Left lung (tissue), 10 donors: ENCODE data around the gene CRCP. TPM values are rescaled to one million over a fixed set of nuclear protein-coding genes. Genes with fewer than 3 reads are reported as not detected.

Source experiments
- ATAC-seq: fragments of 200-7000 bp; cut with Tn5 transposase; one replicate; pipeline ENCODE4 v1.9.1; 2020; ENCODE audit warnings: moderate library complexity
- DNase-seq, 4 donors: peaks; one replicate each; pipeline ENCODE4 v3.0.0-alpha.2; 2013 to 2020
- H3K27ac ChIP-seq, 2 donors: fragments of 200-600 bp; sonication (generic) in 1 of 2; one replicate each; pipeline versions ENCODE4 v1.5.0 to v1.8.0; 2020 to 2021
- H3K27me3 ChIP-seq, 2 donors: fragments of 200-600 bp; sonication (generic) in 1 of 2; one replicate each; pipeline versions ENCODE4 v1.5.0 to v1.8.0; 2020 to 2021
- H3K36me3 ChIP-seq, 2 donors: fragments of 200-600 bp; sonication (generic) in 1 of 2; one replicate each; pipeline versions ENCODE4 v1.5.0 to v1.8.0; 2020 to 2021
- H3K4me1 ChIP-seq, 2 donors: fragments of 200-600 bp; one replicate each; pipeline ENCODE4 v1.8.0; 2021
- H3K4me3 ChIP-seq, 2 donors: fragments of 200-600 bp; sonication (generic) in 1 of 2; one replicate each; pipeline versions ENCODE4 v1.5.0 to v1.8.0; 2020 to 2021; ENCODE audit warnings: mild to moderate bottlenecking in 1 of 2
- H3K9me3 ChIP-seq, 2 donors: fragments of 200-600 bp; sonication (generic) in 1 of 2; one replicate each; pipeline versions ENCODE4 v1.5.0 to v1.8.0; 2020 to 2021
- intact Hi-C, 2 donors: fragments of 100-400 bp; cut with DNase I; formaldehyde crosslinking; loops; one replicate each; pipeline versions ENCODE4 v1.11.2 to v1.14.2; 2022
- polyA plus RNA-seq, 6 donors: library from polyadenylated mRNA; unstranded; fragments of 120-200 nt; gene quantifications; one replicate each; pipeline ENCODE4 v1.2.1, GENCODE V29; 2013; ENCODE audit not compliant: insufficient read length in 6 of 6
- total RNA-seq, 2 donors: library from RNA; stranded (reverse); fragmentation: NEBNext Ultra II Directional; extraction: Animal tissue kit (Norgen Biotek cat#: 25700); gene quantifications; one replicate each; pipeline ENCODE4 v1.2.1, GENCODE V29; 2021
- TF ChIP-seq, protein P1 (sequence below), 2 donors: fragments of 200-600 bp; sonication (generic) in 1 of 2; IDR thresholded peaks; one replicate each; pipeline versions ENCODE4 v1.5.0 to v1.8.0; 2021; ENCODE audit warnings: antibody characterized with exemption in 2 of 2
- donor health status: DM: no; HTN: yes; CAD: no.
- donor health status: DM: no; HTN: no; CAD: no.

CRCP gene
- total and polyA plus RNA-seq, 8 donors: 27.1 to 36.0 (median 33.9) TPM

DNA sequence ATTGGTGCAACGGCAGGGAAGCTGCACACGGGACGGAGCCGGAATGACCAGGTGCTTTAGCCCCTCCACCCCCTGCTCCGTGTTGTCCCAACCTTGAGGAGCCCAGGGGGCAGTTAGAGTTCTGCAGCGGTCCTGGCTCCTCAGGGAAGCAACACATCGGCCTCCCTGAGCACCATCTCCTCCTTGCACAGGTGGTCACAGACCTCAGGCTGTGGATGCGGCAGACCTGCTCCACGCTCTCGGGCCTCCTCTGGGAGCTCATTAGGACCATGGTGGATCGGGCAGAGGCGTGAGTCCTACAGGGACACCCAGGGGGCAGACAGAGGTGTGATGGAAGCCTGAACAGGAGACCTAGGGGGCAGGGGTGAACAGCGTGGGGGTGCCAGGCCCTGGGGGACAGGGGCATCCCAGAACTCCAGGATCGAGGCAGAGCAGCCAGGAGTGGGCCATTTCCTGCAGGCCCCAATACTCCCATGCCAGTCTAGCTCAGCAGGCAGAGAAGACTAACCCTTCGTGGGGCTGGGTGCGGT, 31.7 kb upstream of the CRCP start:
- peaks cover 3 to 4% of the 10 kb centered on the region in 2 donors for H3K4me1 ChIP-seq
- H3K36me3 ChIP-seq: peaks cover 0 to 82% of the 10 kb centered on the region in 2 donors
- no peak overlapping the region for H3K27ac ChIP-seq
- intact Hi-C loops: no loop called here
- H3K4me3 ChIP-seq: no peak overlapping the region
- no peak for DNase-seq
- ATAC-seq: no peak
- H3K9me3 ChIP-seq: no peaks in the 10 kb centered on the region
- H3K27me3 ChIP-seq: no peaks in the 10 kb centered on the region
- TF ChIP-seq, protein P1, sequence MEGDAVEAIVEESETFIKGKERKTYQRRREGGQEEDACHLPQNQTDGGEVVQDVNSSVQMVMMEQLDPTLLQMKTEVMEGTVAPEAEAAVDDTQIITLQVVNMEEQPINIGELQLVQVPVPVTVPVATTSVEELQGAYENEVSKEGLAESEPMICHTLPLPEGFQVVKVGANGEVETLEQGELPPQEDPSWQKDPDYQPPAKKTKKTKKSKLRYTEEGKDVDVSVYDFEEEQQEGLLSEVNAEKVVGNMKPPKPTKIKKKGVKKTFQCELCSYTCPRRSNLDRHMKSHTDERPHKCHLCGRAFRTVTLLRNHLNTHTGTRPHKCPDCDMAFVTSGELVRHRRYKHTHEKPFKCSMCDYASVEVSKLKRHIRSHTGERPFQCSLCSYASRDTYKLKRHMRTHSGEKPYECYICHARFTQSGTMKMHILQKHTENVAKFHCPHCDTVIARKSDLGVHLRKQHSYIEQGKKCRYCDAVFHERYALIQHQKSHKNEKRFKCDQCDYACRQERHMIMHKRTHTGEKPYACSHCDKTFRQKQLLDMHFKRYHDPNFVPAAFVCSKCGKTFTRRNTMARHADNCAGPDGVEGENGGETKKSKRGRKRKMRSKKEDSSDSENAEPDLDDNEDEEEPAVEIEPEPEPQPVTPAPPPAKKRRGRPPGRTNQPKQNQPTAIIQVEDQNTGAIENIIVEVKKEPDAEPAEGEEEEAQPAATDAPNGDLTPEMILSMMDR (IDR thresholded peaks at IDR 0.05): no peak

DNA sequence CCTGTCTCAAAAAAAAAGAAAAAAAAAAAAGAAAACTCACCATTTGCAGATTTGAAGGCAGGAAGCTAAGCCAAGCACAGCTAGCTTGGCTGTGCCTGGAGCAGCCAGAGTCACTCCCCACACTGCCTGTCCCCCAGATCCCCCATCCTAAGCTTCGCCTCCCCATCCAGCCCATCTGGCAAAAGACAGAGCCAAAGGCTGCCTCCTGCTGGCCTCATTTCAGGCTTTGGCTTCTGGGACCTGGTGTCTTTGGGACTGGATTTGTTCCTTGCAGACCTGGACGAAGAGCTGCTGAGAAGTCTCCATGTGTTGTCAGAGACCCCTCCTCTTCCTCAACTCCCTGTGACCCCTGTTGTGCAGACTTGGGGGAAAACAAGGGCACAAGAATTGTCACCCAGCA, 31.0 kb upstream of the CRCP start:
- intact Hi-C loops: no loop called here

DNA sequence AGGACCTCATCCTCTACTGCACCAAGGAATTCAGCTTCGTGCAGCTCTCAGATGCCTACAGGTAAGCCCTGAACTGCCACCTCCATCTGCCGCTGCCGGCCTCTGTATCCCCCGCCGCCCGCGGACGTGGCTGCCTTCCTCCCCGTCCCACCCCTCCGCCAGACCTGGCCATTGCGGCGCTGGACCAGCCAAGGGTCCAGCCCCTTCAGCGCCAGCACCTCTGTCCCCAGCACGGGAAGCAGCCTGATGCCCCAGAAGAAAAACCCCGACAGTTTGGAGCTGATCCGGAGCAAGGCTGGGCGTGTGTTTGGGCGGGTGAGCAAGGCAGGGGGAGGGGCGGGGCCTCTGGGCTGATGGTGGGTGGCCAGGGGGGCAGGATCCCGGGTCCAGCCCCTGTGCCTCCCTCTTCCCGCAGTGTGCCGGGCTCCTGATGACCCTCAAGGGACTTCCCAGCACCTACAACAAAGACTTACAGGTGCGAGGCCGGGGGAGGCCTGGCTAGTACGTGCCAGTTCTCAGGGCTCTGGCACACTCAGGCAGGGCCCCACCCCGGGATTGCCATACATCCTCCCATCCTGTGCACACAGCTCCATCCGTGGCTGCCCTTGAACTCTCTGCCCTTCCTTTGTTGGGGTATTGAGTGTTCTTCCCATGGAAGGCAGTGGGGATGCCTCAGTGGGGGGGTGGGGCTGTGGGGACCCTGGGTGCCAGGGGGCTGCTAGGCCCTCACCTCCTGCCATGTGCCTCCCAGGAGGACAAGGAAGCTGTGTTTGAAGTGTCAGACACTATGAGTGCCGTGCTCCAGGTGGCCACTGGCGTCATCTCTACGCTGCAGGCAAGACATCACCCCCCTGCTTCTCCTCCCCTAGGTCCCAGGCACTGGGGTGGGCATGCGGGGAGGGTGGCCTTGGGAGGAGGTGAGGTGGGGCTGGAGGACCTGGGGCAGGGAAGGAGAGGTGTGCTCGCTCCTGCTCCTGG, 25.5 kb upstream of the CRCP start:
- DNase-seq (no peak), ATAC-seq (no peak)
- H3K36me3 ChIP-seq: peaks cover 0 to 75% of the 10 kb centered on the region in 2 donors
- no peaks in the 10 kb centered on the region for H3K9me3 ChIP-seq
- intact Hi-C loops: no loop called here
- TF ChIP-seq, protein P1 (IDR thresholded peaks at IDR 0.05): no peak
- no peak overlapping the region for H3K4me3 ChIP-seq
- H3K27ac ChIP-seq: no peak overlapping the region
- H3K4me1 ChIP-seq: peaks cover 0 to 3% of the 10 kb centered on the region in 2 donors
- no peaks in the 10 kb centered on the region for H3K27me3 ChIP-seq

More for the DNA sequence above, 31.0 kb upstream of the CRCP start:
- H3K4me1 ChIP-seq: peaks cover 0 to 3% of the 10 kb centered on the region in 2 donors
- DNase-seq (no peak), ATAC-seq (no peak)
- H3K4me3 ChIP-seq: no peak overlapping the region
- H3K27me3 ChIP-seq: no peaks in the 10 kb centered on the region
- no peak overlapping the region for H3K27ac ChIP-seq
- peaks cover 0 to 85% of the 10 kb centered on the region in 2 donors for H3K36me3 ChIP-seq
- TF ChIP-seq, protein P1 (IDR thresholded peaks at IDR 0.05): no peak
- H3K9me3 ChIP-seq: no peaks in the 10 kb centered on the region

DNA sequence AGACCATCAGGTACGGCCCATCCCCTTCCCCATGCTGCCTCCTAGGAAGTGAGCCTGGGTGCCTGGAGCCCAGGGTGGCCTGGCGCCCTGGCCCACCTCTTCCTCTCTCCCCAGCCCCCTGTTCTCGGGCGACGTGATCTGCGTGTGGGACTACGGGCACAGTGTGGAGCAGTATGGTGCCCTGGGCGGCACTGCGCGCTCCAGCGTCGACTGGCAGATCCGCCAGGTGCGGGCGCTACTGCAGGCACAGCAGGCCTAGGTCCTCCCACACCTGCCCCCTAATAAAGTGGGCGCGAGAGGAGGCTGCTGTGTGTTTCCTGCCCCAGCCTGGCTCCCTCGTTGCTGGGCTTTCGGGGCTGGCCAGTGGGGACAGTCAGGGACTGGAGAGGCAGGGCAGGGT, 22.0 kb upstream of the CRCP start:
- no peak for DNase-seq
- Histone ChIP-seq H3K27ac (no peak overlapping the region), H3K36me3 (peaks cover 0 to 40% of the 10 kb centered on the region in 2 donors), H3K4me1 (no peaks in the 10 kb centered on the region), H3K27me3 (no peaks in the 10 kb centered on the region), H3K4me3 (no peak overlapping the region), H3K9me3 (no peaks in the 10 kb centered on the region)
- TF ChIP-seq, protein P1 (IDR thresholded peaks at IDR 0.05): no peak
- no peak for ATAC-seq
- intact Hi-C loops: no loop called here

DNA sequence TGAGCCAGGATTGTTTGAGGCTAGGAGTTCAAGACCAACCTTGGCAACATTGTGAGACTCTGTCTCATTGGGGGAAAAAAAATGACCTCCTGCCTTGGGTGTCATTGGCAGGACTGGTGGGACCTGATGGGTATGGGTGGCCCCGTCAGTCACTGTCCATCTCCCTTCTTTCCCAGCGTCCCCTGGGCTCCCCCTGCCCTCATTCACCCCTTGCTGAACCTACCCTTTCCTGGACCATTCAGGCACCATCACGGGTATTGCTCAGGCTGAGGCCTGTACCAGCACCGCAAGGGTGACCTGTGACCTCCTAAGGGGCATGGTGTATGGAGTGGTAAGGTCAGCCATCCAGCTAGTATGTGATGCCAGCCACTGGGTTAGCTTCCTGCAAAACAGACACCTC, 19.6 kb upstream of the CRCP start:
- H3K27ac ChIP-seq: no peak overlapping the region
- no peaks in the 10 kb centered on the region for H3K9me3 ChIP-seq
- DNase-seq (no peak), ATAC-seq (no peak)
- H3K36me3 ChIP-seq: peaks cover 0 to 21% of the 10 kb centered on the region in 2 donors
- H3K27me3 ChIP-seq: no peaks in the 10 kb centered on the region
- peaks cover 0 to 6% of the 10 kb centered on the region in 2 donors for H3K4me1 ChIP-seq
- no peak overlapping the region for H3K4me3 ChIP-seq
- TF ChIP-seq, protein P1 (IDR thresholded peaks at IDR 0.05): no peak
- intact Hi-C loops: no loop called here
